Measurements from ENCODE around the gene MAN1C1.
"Not testable (repeated sequence)": the region's sequence is repeated elsewhere in the genome, so short reads cannot be mapped to it uniquely, and the experiment has no call there.

MAN1C1 gene

DNA sequence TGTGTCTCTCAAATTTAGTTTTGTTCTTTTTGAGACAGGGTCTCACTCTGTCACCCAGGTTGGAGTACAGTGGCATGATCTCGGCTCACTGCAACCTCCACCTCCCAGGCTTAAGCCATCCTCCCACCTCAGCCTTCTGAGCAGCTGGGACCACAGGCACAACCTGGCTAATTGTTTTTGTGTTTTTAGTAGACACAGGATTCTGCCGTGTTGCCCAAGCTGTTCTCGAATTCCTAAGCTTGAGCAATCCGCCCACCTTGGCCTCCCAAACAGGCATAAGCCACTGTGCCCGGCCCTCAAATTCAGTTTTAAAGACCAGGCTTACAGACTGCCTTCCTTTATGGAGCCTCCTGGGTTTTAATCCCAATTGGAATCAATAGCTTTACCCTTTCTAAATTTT, 99.7 kb downstream of the MAN1C1 start:
- no peak for DNase-seq (ENCODE audit: low read depth)

DNA sequence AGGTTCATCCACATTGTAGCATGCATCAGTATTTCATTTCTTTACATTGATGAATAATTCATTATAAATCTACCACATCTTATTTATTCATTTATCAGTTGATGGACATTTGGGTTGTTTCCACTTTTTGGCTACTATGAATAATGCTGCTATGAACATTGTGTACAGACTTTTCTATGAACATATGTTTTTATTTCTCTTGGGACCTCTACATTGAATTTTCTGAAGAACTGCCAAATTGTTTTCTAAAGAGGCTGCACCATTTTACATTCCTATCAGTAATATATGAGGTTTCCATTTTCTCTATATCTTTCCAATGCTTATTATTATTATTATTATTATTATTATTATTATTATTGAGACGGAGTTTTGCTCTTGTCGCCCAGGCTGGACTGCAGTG, 102.1 kb downstream of the MAN1C1 start:
- no peak for DNase-seq (ENCODE audit: low read depth)

DNA sequence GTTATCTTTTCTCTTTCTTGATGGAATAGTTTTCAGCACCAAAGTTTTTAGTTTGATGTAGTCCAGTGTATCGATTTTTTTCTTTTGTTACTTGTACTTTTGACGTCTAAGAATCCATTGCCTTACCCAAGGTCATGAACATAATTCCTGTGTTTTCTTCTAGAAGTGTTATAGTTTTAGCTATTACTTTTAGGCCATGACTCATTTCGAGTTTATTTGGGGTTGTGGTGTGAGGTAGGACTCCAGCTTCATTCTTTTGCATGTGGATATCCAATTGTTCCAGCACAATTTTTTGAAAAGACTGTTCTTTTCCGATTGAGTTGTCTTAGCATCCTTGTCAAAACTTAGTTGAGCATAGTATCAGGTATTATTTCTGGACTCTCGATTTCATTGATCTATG, 104.0 kb downstream of the MAN1C1 start:
- DNase-seq (ENCODE audit: low read depth) = no peak

DNA sequence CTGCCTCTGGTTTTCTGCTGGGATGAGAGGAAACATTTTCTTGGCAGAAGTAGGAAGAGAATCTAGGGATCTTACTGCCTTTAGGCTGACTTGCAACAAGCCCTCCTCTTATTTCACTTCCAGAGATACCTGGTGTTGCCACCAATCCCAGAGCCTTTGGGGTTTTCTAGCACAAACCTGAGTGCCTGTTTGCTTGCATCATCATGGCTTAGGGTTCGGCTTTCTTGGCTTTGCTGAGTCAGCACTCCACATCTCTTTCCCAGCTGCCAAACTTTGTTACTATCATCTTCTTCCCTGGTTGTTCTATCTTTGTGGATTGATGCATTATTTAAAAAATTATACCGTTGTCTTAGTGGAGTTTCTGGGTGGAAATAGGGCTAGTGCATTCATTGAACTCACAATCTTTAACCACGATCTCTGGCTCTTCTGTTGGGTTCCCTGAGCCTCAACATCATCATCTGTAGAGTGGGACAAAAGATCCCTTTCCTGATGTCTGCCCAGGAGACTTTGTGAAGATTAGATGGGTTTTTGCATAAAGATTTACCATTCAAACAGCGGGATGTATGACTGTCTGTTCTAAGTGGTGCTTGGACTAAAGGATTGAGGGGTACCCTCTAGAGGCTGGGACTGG, 106.8 kb downstream of the MAN1C1 start:
- DNase-seq (ENCODE audit: low read depth) = no peak

DNA sequence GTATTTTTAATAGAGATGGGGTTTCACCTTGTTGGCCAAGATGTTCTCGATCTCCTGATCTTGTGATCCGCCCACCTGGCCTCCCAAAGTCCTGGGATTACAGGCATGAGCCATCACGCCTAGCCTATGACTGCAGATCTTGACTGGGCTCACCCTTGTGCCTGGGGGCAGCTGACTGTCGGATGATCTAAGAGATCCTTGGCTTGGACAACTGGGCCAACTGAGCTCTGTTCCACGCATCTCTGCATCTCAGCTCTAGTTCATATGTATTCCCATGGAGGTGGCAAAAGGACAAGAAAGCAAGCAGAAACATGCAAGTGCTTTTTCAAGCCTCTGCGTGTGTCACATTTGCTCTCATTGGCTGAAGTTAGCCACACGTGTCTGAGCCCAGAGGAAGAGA, 107.6 kb downstream of the MAN1C1 start:
- DNase-seq (ENCODE audit: low read depth) = no peak

DNA sequence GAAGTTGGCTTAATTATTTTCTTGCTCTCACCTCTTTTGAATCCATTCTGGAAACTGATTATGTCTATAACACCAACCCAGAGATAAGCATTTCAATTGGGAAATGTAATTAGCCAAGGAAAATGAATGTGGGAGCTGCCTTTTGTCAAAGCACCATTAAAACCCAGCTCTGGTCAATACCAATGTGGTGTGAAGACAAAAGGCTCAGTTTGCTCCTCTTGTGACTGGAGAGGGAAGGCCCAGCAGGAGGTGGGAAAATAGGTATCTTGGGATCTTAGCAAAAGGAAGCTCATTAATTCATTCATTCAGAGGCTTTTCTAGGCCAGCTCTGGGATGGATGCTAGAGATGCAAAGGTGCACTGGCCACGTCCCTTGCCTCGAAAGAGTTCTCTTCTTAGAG, 108.4 kb downstream of the MAN1C1 start:
- no peak for DNase-seq (ENCODE audit: low read depth)

DNA sequence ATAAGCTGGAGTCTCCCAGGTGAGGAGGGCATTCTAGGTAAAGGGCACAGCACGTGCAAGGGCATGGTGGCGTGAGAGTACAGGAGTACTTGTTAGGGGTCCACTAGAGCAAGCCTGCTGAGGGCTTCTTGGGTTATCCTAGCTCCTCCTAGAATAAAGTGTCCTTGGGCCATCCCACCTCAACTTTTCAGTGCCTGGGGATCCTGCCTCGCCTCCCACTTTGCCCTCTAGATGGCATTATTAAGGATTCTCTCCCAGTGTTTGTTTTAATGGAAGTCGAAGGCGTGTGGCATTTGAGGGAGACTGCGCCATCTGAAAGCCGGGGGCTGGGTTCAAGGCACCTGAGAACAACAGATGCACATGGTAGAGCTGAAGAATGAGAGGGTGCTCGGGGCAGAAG, 108.9 kb downstream of the MAN1C1 start:
- DNase-seq (ENCODE audit: low read depth) = no peak

DNA sequence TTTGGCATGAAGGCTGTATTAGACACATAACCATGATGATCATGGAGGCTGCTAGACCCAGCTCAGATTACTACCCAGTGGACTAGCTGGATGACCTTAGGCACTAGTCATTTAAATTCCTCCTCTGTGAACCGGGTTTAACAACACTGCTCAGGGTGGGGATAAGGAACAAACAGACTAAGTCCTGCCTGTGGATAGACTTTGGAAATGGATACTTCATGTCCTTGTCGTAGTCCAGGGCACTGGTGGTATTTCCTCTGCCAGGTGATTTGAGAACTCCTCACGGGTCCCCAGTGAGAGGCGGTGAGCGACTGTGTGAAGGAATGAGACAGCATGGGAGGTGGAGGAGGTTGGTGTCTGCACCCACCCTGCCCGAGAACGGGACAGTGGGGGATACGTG, 110.5 kb downstream of the MAN1C1 start:
- DNase-seq (ENCODE audit: low read depth) = no peak

DNA sequence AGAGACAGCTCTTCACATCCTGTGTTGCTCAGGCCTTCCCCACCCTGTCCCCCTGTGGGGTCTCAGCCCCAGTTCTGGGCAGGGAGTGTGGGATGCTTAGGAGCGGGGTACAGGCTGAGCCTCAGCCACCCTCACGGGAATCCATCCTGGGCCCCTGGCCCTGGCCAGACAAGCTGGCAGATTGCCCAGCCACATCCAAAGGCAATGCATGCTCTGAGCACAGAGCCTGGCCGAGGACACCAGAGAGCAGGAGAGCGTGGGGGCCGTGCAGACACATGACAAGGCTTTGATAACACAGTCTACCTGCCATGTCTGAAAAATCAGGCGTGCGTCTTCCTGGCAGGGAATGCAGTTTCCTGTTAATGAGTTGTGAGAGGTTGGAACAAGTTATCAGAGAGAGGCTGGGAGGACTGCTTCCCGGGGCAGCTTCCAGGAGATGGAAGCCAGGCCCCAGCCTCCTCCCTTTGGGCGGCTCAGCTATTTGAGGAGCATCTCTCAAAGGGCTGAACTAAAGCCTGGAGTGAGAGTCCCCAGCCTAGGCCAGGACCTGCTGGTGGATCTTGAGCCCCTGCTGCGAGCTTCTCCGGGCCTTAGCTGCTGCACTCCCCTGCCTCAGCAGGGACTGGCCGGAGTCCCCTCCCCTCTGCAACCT, 111.2 kb downstream of the MAN1C1 start:
- DNase-seq (ENCODE audit: low read depth) = no peak

DNA sequence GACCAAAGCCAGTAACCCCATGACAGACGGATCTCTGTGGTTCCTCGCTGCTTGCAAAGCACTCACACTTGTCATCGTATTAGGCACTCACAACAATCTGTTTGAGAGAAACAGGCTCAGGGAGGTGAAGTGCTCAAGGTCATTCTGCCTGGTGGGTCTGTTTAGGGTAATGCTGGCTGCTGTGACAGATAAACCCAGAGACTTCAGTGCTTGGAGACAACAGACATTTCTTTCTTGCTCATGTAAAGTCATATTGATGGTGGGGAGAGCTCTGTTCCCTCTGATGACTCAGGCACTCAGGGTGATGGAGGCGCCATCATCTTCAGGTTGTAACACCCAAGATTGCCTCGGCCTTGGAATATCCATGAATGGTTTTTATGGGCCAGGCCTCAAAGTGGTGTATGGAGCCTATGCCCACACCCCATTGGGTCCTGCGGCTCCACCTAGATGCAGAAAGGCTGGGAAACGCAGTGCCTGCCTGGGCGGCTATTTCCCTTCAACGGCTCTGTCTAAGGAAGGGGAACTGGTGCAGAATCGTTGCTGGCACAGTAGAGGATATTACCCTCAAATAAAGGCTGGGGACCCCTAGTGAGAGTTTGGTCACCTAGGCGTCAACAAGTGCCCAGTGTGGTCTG, 111.8 kb downstream of the MAN1C1 start:
- DNase-seq (ENCODE audit: low read depth) = no peak

DNA sequence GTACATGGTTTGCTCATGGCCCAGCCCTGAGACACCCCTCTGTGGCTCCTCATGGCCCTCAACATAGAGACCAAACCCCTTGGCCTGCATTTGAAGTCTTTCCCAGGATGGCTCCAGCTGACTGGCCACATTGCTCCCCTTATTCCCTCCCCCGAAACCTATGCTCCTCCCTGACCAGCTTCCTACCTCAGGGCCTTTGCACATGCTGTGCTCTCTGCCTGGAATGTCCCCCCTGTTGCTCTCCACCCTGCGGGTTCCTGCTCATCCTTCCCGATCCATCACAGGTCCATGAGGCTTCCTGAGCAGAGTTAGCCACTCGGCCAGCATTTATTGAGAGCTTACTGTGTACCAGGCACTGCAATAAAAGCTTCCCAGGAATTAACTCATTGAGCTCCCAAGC, 112.5 kb downstream of the MAN1C1 start:
- no peak for DNase-seq (ENCODE audit: low read depth)

DNA sequence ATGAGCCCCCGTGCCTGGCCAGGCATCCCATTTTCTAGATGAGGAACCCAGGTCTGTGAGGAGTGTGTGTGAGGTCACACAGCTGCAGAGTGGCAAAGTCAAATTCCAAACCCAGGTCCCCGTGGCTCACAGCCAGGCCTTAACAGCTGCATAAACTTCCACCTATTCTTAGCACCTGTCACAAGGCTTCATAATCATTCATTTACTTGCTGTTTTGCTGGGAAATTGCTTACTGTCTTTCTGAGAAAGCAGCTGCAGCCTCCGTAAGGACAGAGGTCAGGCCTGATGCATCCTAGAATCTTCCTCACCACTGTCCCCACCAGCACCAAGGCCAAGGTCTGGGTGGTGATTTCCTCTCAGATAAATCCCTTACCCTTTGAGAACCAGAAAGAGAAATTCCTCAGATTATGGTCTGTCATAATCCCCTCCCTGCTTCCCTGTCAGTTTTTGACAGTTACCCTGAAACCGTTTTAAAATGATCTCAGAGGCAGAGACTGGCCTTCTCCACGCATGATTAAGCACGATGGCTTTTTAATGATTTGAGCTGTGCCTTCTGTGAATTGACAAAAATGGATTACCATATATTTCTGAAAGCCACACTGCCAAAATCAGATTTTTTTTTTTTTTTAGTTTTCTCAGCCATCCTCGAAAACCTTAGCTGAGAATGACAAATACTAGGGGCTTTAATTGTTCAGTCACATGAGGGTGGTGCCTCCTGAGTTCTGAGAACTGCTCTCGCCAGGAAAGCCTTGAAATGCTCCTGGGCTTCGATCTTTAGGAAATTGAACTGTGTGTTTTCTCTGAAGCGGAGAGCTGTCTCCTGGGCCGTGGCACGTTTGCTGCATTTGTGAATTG, 113.4 kb downstream of the MAN1C1 start:
- DNase-seq (ENCODE audit: low read depth) = no peak

DNA sequence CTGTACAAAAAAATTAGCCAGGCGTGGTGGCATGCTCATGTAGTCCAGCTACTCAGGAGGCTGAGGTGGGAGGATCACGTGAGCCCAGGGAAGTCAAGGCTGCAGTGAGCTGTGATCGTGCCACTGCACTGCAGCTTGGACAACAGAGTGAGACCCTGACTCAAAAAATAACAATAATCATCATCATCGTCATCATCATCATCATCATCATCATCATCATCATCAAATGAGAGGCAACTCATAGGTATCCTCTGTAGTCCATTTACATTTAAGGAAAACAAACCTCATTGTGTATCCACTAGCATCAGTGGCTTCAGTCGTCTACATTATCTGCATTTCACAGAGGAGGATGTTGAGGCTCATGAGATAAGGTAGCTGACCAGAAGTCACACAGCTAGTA, 114.6 kb downstream of the MAN1C1 start:
- DNase-seq (ENCODE audit: low read depth) = no peak

DNA sequence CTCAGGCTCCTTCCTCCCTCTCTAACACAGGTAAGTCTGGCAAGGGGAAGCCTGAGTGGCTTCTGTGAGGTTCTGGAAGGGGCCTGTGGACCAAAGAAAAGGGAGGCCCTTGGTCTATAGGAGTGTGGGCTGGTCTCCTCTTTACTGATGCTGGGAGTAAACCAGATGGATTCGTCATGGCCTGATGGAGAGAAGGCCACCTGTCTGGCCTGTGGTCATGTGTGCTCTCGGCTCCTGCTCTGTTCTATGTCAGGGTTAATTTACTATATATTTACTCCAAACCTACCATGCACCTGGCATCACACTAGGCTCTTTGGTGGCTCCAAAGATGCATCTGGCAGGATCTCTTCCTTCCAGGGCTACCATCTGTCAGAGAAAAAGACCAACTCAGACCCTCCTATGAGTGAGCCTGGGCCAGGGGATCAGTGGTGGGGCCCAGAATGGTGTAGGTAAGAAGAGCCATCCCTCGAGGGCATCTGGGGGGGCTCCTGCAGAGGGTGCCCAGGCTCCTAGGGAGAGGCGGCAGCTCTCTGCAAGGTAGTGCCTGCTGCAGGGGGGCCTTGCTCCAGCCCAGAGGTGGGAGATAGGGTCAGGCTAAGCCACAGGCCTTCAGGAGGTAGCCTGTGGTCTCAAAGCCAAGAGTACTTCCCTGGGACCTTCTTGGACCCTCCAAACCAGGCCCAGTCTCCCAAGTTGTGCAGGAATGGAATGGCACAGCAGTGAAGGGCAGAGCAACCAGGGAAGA, 115.2 kb downstream of the MAN1C1 start:
- DNase-seq (ENCODE audit: low read depth) = no peak

DNA sequence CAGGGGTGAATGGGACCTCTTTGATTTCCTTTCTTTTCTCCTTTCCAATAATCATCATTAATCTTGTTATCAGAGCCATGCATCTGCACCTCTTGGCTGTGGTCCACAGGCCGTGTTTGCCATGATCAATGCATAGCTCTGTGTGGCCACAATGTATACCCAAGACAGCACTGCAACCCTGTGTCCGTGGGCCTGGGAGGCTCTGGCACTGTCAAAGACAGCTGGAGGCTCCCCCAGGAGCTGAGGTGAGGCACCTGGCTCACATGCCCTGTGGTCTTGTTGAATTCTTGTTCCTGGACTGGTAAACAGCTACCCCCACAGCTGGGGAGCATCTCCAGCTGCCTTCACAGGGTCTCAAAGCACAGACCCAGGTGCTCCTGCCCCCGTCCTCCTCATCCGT, 116.2 kb downstream of the MAN1C1 start:
- DNase-seq (ENCODE audit: low read depth) = no peak

DNA sequence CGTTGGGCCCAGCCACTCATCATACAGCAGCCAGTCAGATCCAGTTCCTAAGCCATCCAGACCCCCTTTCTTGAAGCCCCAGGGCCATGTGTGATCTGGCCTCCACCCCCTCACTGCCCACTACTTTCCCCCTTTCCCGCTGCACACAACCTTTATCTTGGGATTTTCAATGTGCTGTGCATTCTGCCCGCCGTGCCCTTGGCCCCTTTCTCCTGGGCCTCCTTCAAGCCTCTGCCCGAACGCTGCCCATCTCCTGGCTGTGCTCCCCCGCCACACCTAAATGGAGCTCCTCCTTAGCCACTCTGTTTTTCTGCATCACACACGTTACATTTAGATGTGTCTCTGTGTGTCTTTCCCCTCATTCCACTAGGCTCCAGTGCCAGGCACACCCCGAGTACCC, 116.7 kb downstream of the MAN1C1 start:
- no peak for DNase-seq (ENCODE audit: low read depth)

DNA sequence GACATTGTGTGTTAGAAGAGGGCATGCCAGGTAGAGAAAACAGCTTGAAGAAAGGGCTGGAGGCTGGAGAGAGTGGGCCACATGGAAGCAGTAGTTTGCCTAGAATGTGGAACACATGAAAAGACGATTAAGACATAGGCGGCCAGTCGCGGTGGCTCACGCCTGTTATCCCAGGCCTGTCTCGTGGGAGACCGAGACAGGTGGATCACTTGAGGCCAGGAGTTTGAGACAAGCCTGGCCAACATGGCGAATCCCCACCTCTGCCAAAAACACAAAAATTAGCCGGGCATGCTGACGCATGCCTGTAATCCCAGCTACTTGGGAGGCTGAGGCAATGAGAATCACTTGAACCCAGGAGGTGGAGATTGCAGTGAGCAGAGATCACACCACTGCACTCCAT, 118.4 kb downstream of the MAN1C1 start:
- not testable (repeated sequence) for DNase-seq (ENCODE audit: low read depth)

DNA sequence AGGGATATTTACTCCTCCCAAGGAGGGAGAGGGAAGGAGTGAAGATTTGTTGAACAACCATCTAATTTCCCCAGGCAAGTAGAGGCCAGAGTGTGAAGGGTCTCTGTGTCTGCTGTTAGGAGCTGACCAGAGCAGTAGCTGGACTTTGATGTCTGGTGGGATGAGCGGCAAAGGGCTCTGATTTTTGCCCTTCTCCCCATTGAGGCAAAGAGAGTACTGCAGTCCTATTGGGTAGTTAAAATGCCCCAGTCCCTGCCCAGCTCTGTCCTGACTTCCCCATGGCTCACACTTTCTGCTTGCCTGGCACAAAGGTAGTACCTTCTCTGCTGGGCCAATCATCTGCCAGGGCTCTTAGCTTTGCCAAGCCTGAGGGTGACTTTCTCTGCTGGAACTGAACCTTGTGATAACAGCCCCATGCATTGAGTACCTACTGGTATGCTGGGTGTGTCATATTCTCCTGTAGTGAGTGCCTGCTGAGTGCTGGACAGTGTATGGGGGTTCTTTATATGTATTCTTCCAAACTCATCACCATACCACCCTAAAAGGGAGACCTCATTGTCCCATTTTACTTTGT, 119.5 kb downstream of the MAN1C1 start:
- no peak for DNase-seq (ENCODE audit: low read depth)

DNA sequence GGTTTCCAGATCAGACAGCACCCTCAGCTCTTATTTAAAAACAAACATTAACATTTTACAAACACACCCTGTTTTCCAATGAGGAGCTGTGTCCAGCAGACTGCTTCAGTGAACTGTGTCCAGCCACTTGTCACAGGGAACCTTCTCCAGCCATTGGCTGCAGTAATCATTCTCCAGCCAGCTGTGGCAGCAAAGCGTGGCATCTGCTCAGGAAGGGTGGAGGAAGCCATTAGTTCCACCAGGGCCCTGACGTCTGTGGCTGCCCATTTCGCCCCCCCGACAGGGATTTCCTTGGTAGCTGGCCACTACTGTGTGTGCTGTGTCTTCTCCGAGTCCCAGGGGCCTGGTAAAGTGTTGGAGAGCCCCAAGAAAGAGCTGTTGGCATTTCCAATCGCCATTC, 120.5 kb downstream of the MAN1C1 start:
- no peak for DNase-seq (ENCODE audit: low read depth)

DNA sequence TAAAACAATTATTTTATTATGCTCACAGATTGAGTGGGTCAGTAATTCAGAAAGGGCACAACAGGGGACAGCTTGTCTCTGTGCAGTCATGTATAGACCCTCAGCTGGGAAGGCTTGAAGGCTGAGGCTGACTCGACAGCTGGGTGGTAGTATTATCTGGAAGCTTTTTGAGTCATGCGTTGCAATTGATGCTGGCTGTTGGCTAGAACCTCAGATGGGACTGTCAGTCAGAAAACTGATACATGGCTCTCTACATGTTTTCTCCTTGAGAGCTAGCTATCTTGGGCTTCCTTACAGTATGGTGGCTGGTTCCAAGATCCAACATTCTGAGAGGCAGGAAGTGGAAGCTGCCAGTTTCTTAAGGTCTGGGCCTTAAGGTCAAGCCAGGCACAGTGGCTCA, 121.9 kb downstream of the MAN1C1 start:
- DNase-seq (ENCODE audit: low read depth) = no peak

DNA sequence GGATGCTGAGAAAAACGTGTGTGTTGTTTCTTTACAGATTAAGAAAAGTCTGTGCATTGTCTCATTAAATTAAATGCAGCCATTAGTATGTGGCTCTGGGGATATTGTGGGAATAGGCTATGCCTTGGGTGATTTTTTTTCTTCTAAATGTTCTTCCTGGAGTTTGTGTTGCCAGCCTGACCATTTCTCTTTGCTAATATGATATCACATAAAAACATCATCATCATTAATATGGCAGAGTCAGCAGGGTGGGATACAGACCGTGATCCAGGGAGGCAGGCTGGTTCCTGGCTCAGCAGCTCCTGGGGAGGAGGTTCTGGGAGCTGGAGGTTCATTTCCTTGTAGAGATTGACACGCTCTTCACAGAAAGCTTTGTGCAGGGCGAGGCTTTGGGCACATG, 122.8 kb downstream of the MAN1C1 start:
- DNase-seq (ENCODE audit: low read depth) = no peak

DNA sequence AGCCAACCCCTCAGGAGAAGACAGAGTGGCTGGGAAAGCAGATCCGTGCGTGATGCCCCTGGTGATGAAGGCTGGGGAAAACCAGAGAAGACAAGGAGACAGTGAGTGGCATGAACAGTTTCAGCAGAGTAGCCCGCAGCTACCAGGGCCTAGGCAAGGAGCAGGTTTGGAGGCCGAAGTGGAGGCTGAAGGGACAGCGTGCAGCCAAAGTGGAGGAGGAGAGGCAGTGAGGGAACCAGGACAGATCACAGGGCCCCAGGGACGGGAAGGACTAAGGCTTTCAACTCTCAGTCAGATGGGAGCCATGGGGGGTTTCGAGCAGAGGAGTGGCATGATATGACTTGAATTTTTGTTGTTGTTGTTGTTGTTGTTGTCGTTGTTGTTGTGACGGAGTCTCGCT, 123.5 kb downstream of the MAN1C1 start:
- no peak for DNase-seq (ENCODE audit: low read depth)
